Measurements from ENCODE around the gene SUMO4. TPM values are rescaled to one million over a fixed set of nuclear protein-coding genes. Genes with fewer than 3 reads are reported as not detected.

Gene SUMO4
- total RNA-seq, 1 experiment from 2014 or later, result 2.8 TPM

GRCh38 chr6:149371154-149371553 is 28.9 kb upstream of the SUMO4 start:
- Histone ChIP-seq H3K27ac (ENCODE audit: low read depth, low read length, poor library complexity, severe bottlenecking) (no peak overlapping the region), H3K4me3 (ENCODE audit: low read depth, low read length, poor library complexity, severe bottlenecking) (no peak overlapping the region), H3K27me3 (replicated peaks; ENCODE audit: insufficient read depth, low read depth, low read length, poor library complexity) (no peaks in the 10 kb centered on the region), H3K4me1 (ENCODE audit: insufficient read depth, low read length, poor library complexity, severe bottlenecking) (peaks cover 3% of the 10 kb centered on the region), H3K9me3 (ENCODE audit: low read depth, low read length, poor library complexity, severe bottlenecking) (no peaks in the 10 kb centered on the region), H3K36me3 (ENCODE audit: insufficient read depth, low read length, poor library complexity, severe bottlenecking) (no peaks in the 10 kb centered on the region)
- CTCF ChIA-PET, result no interaction called here
- no TSS peak for BruUV-seq (replicated peaks)
- DNase-seq (ENCODE audit: low spot score), result no peak
- intact Hi-C loops (cut with micrococcal nuclease; ENCODE audit: unreplicated experiment), result no loop called here
- POLR2A ChIA-PET (ENCODE audit: low non-redundant PET), result interaction anchor here (0.7 kb wide), 1 partner anchor 158 kb away, joined by 4 read pairs; no protein-coding TSS in a partner anchor
- TF ChIP-seq EZH2 (IDR thresholded peaks at IDR 0.05; ENCODE audit: borderline replicate concordance, low read depth, low read length, poor library complexity, severe bottlenecking) (no peak), CTCF (conservative IDR thresholded peaks at IDR 0.05; ENCODE audit: low read depth, low read length) (no peak)

- CTCF ChIA-PET, result no interaction called here
- no peak for DNase-seq (ENCODE audit: low spot score)
- Histone ChIP-seq H3K9me3 (ENCODE audit: low read depth, low read length, poor library complexity, severe bottlenecking) (no peaks in the 10 kb centered on the region), H3K36me3 (ENCODE audit: insufficient read depth, low read length, poor library complexity, severe bottlenecking) (no peaks in the 10 kb centered on the region), H3K27me3 (replicated peaks; ENCODE audit: insufficient read depth, low read depth, low read length, poor library complexity) (no peaks in the 10 kb centered on the region), H3K27ac (ENCODE audit: low read depth, low read length, poor library complexity, severe bottlenecking) (no peak overlapping the region), H3K4me3 (ENCODE audit: low read depth, low read length, poor library complexity, severe bottlenecking) (no peak overlapping the region), H3K4me1 (ENCODE audit: insufficient read depth, low read length, poor library complexity, severe bottlenecking) (peaks cover 6% of the 10 kb centered on the region)
- POLR2A ChIA-PET (ENCODE audit: low non-redundant PET), result no interaction called here
- TF ChIP-seq CTCF (conservative IDR thresholded peaks at IDR 0.05; ENCODE audit: low read depth, low read length), result no peak
- no peak for TF ChIP-seq EZH2 (IDR thresholded peaks at IDR 0.05; ENCODE audit: borderline replicate concordance, low read depth, low read length, poor library complexity, severe bottlenecking)
- intact Hi-C loops (cut with micrococcal nuclease; ENCODE audit: unreplicated experiment), result no loop called here
- BruUV-seq (replicated peaks), result no TSS peak
Observed at GRCh38 chr6:149372062-149372461, 28.0 kb upstream of the SUMO4 start.

GRCh38 chr6:149373511-149373910 is 26.6 kb upstream of the SUMO4 start:
- CTCF ChIA-PET, result no interaction called here
- H3K9me3 ChIP-seq (ENCODE audit: low read depth, low read length, poor library complexity, severe bottlenecking), result no peaks in the 10 kb centered on the region
- H3K4me3 ChIP-seq (ENCODE audit: low read depth, low read length, poor library complexity, severe bottlenecking), result no peak overlapping the region
- no TSS peak for BruUV-seq (replicated peaks)
- H3K36me3 ChIP-seq (ENCODE audit: insufficient read depth, low read length, poor library complexity, severe bottlenecking), result peaks cover 9% of the 10 kb centered on the region
- no peak for TF ChIP-seq EZH2 (IDR thresholded peaks at IDR 0.05; ENCODE audit: borderline replicate concordance, low read depth, low read length, poor library complexity, severe bottlenecking)
- no peak for TF ChIP-seq CTCF (conservative IDR thresholded peaks at IDR 0.05; ENCODE audit: low read depth, low read length)
- no peaks in the 10 kb centered on the region for H3K27me3 ChIP-seq (replicated peaks; ENCODE audit: insufficient read depth, low read depth, low read length, poor library complexity)
- intact Hi-C loops (cut with micrococcal nuclease; ENCODE audit: unreplicated experiment), result no loop called here
- POLR2A ChIA-PET (ENCODE audit: low non-redundant PET), result no interaction called here
- H3K27ac ChIP-seq (ENCODE audit: low read depth, low read length, poor library complexity, severe bottlenecking), result no peak overlapping the region
- peaks cover 6% of the 10 kb centered on the region for H3K4me1 ChIP-seq (ENCODE audit: insufficient read depth, low read length, poor library complexity, severe bottlenecking)
- no peak for DNase-seq (ENCODE audit: low spot score)

Data from A673 (cell line).